Activated CD4-positive, alpha-beta T cell treated with anti-CD3 and anti-CD28 coated beads, Interleukin-2, amount 50 U/mL, for 24 hours (primary cell): ENCODE data around the gene STRIP2.
A peak's percentile ranks its signal among the peaks of the same experiment; 100 is the strongest.
"Not testable (repeated sequence)": the region's sequence is repeated elsewhere in the genome, so short reads cannot be mapped to it uniquely, and the experiment has no call there.

ENCODE experiments used
- DNase-seq, 2 donors: peaks; one replicate each; pipeline ENCODE4 v3.0.0-alpha.2; 2020; ENCODE audit warnings: low read depth in 1 of 2, low spot score in 1 of 2

The STRIP2 gene

GRCh38 chr7:129422727-129423126, 11.5 kb upstream of the STRIP2 start:
- DNase-seq: no peak

GRCh38 chr7:129423700-129424410, 10.4 kb upstream of the STRIP2 start:
- no peak for DNase-seq

- DNase-seq: no peak
Measured at GRCh38 chr7:129426482-129426881, 7.8 kb upstream of the STRIP2 start.

GRCh38 chr7:129427526-129428045, 6.6 kb upstream of the STRIP2 start:
- DNase-seq: no peak

- DNase-seq: no peak
Measured at GRCh38 chr7:129431911-129432643, 2.2 kb upstream of the STRIP2 start.

- DNase-seq: no peak
Measured at GRCh38 chr7:129434675-129435318, 565 bp downstream of the STRIP2 start.

GRCh38 chr7:129435414-129435829, 1.2 kb downstream of the STRIP2 start:
- DNase-seq: no peak

- no peak for DNase-seq
Measured at GRCh38 chr7:129436335-129436923, 2.2 kb downstream of the STRIP2 start.

GRCh38 chr7:129437190-129437589, 3.0 kb downstream of the STRIP2 start:
- no peak for DNase-seq

GRCh38 chr7:129438281-129438838, 4.1 kb downstream of the STRIP2 start:
- no peak for DNase-seq

GRCh38 chr7:129438839-129439651, 4.8 kb downstream of the STRIP2 start:
- DNase-seq: peak; percentile 34 to 73

GRCh38 chr7:129439963-129440625, 5.9 kb downstream of the STRIP2 start:
- no peak for DNase-seq

- no peak for DNase-seq
Measured at GRCh38 chr7:129443612-129444011, 9.4 kb downstream of the STRIP2 start.

- DNase-seq: not testable (repeated sequence)
Measured at GRCh38 chr7:129444776-129445175, 10.5 kb downstream of the STRIP2 start.

GRCh38 chr7:129446925-129447324, 12.7 kb downstream of the STRIP2 start:
- not testable (repeated sequence) for DNase-seq

GRCh38 chr7:129447445-129447844, 13.2 kb downstream of the STRIP2 start:
- not testable (repeated sequence) for DNase-seq

- not testable (repeated sequence) for DNase-seq
Measured at GRCh38 chr7:129448608-129449007, 14.4 kb downstream of the STRIP2 start.

GRCh38 chr7:129450295-129450694, 16.1 kb downstream of the STRIP2 start:
- no peak for DNase-seq

GRCh38 chr7:129452589-129453231, 18.5 kb downstream of the STRIP2 start:
- no peak for DNase-seq
